ENCODE results near the gene DOLPP1.

Gene DOLPP1

DNA sequence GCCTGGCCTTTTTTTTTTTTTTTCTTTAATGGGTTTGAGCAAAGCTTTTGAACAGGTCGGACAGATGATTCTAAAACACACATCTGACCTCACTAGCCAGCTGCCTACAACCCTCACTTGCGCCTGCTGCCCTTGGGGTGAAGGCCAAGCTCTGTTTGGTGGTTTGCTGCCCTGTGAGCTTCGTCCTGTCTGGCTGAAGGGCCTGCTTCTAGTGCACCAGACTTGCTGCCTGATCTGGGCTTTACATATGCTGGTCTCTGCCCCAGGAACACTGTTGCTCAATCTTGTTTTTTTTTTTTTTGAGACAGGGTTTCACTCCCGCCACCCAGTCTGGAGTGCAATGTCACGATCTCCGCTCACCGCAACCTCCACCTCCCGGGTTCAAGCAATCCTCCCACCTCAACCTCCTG is 16.4 kb upstream of the DOLPP1 start:
- DNase-seq (ENCODE audit: low read depth in 2 of 2) = no peak

- DNase-seq (ENCODE audit: low read depth in 2 of 2) = no peak
Measured at GRCh38 chr9:129068110-129068509, 12.8 kb upstream of the DOLPP1 start.

GRCh38 chr9:129068990-129069861 is 11.7 kb upstream of the DOLPP1 start:
- DNase-seq (ENCODE audit: low read depth in 2 of 2) = peak in 1 of 2 donors; percentile 34

GRCh38 chr9:129069862-129070641 is 10.9 kb upstream of the DOLPP1 start:
- DNase-seq (ENCODE audit: low read depth in 2 of 2) = no peak

GRCh38 chr9:129070696-129071525 is 10.0 kb upstream of the DOLPP1 start:
- DNase-seq (ENCODE audit: low read depth in 2 of 2) = no peak

DNA sequence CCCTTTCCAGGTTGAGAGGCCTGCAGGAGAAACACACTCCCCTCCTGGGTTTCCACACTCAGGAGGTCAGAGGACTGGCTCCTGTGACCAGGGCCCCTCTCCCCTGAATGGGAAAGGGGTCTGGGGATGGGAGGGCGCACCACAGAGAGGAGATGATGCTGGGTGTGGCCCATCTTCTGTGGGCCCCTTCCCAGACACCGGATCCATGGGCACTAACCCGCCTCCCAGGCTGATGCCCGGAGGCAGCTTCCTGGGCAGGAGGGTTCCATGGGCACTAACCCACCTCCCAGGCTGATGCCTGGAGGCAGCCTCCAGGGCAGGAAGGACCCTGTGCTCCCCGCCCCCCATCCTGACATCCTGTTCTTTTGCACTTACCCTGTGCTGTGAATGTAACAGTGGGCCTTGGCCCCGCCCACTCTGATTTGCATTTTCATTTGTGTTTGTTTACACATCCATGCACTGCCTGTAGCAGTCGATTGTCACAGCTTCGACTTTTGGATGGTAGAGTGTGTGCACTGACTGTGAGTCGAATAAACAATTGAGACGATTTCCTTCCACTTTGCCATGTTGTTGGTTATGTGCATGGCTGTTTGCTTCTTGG is 9.3 kb upstream of the DOLPP1 start:
- no peak for DNase-seq (ENCODE audit: low read depth in 2 of 2)

DNA sequence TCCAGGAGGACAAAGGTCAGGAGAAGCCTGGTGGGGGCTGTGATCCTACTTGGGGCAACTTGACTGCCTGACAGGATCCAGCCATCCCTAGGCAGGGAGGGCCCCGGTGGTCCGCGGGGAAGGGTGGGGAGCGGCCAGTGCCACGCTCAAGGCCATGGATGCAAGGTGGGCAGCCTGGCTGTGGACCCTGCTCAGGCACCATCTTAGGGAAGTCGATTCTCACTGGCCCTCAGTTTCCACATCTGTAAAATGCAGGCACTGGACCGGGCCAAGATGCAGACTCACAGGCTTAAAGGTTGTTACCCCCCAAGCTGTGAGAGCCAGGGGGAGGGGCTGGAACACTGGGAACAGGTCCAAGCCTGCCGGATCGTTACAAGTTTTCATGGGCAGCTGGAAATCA is 8.7 kb upstream of the DOLPP1 start:
- DNase-seq (ENCODE audit: low read depth in 2 of 2) = no peak

GRCh38 chr9:129073404-129073803 is 7.5 kb upstream of the DOLPP1 start:
- no peak for DNase-seq (ENCODE audit: low read depth in 2 of 2)

GRCh38 chr9:129074106-129074505 is 6.8 kb upstream of the DOLPP1 start:
- DNase-seq (ENCODE audit: low read depth in 2 of 2) = no peak

GRCh38 chr9:129075996-129076639 is 4.8 kb upstream of the DOLPP1 start:
- no peak for DNase-seq (ENCODE audit: low read depth in 2 of 2)

DNA sequence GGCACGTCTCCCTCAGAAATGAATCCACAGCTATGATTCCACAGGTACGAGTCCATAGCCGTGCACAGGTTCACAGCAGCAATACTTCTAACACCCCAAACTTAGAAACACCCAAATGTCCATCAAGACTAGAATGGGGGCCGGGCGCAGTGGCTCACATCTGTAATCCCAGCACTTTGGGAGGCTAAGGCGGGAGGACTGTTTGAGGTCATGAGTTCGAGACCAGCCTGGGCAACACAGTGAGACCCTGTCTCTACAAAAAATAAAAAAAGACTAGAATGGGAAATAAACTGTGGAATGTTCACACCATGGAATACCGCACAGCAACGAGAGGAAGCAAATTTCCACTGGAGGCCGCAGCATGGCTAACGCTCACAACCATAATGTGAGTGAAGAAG is 4.3 kb upstream of the DOLPP1 start:
- no peak for DNase-seq (ENCODE audit: low read depth in 2 of 2)

DNA sequence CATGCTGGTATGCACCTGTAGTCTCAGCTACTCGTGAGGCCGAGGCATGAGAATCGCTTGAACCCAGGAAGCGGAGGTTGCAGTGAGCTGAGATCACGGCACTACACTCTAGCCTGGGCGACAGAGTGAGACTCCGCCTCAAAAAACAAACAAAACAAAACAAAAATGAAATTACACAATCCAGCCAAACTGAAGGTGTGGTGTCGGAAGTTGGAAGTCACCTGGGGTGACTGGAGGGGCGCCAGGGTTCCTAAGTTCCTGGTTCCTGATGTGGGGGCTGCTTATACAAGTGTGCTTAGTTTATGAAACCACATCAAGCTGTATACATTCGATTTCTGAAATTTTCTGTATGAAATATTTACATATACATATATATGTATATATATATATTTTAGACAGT is 3.7 kb upstream of the DOLPP1 start:
- DNase-seq (ENCODE audit: low read depth in 2 of 2) = no peak

DNA sequence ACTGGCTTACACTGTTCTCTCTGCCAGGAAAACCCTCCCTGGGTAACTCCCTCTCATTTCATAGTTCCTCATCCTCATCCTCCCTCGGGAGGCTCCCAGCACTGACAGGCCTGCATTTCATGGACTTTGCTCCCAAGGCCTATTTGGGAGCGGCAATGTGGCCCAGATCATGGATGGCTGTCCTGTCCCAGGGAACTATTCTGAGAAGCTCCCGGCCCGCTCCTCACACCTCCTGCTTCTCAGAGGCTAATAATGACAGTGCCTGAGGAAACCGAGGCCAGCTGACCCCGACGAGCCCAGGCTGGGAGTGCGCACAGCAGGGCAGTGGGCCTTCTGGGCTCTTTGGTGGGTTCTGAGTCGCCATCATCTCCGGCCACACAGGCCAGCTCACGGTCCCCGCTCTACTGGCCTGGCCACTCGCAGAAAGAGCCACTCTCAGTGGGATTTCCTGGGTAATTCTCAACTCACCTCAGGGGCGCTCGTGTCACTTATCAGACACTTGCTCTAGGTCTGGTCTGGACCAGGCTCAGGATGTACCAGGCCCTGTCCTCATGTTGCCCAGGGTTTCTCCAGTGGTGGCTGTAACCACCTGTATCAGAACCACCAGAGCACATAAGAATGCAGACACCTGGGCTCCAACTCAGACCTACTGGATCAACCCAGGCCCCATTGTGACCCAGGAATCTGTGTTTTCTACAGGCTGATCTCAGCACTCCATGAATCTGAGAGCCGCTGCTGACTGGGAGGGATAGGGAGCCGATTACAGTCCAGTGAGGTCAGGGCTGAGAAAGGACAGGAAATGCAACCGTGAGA is 2.0 kb upstream of the DOLPP1 start:
- no peak for DNase-seq (ENCODE audit: low read depth in 2 of 2)

DNA sequence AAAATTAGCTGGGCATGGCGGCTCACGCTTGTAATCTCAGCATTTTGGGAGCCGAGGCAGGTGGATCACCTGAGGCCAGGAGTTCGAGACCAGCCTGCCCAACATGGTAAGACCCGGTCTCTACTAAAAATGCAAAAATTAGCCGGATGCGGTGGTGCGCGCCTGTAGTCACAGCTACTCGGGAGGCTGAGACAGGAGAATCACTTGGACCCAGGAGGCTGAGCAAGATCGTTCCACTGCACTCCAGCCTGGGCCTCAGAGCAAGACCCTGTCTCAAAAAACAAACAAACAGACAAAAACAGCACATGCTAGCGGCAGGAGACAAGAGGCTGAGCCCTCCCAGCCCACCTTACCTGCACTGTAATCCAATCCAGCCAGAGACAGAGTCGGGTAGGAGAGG is 1.1 kb upstream of the DOLPP1 start:
- DNase-seq (ENCODE audit: low read depth in 2 of 2) = no peak

DNA sequence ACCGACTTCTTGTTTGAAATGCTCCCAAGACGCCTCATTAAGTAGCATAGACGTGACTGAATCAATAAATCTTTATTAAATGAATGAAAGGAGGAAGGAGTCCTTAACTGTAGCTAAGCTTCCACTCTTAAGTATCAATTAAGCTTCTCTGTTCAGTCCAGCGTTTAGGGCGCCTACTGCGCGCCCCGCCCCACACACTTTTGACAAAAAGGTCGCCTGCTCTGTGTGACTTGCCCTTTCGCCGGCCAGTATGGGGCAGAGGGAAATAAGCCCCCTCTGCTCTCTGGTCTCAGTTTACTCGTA is 662 bp upstream of the DOLPP1 start:
- no peak for DNase-seq (ENCODE audit: low read depth in 2 of 2)

GRCh38 chr9:129081388-129081904 is 535 bp downstream of the DOLPP1 start:
- no peak for DNase-seq (ENCODE audit: low read depth in 2 of 2)

DNA sequence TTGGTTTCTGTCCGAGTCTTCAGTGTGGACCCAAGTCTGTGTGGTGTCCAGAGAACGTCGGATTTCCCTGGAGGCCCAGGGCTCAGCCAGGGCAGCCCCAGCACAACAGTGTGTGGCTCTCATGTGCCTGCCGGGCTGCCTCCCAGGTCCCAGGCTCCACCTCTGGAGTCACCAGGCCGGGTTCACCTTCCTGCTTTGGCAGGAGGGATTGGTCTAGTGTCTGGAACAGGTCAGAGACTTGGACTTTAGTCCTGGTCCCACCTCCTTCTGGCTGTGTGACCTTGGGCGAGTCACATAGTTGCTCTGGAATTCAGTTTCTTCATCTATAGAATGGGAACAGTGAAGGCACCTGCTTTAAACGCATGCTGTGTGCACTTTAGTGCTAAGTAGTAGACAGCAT is 3.2 kb downstream of the DOLPP1 start:
- DNase-seq (ENCODE audit: low read depth in 2 of 2) = no peak

- DNase-seq (ENCODE audit: low read depth in 2 of 2) = no peak
Measured at GRCh38 chr9:129089246-129089645, 8.3 kb downstream of the DOLPP1 start.

DNA sequence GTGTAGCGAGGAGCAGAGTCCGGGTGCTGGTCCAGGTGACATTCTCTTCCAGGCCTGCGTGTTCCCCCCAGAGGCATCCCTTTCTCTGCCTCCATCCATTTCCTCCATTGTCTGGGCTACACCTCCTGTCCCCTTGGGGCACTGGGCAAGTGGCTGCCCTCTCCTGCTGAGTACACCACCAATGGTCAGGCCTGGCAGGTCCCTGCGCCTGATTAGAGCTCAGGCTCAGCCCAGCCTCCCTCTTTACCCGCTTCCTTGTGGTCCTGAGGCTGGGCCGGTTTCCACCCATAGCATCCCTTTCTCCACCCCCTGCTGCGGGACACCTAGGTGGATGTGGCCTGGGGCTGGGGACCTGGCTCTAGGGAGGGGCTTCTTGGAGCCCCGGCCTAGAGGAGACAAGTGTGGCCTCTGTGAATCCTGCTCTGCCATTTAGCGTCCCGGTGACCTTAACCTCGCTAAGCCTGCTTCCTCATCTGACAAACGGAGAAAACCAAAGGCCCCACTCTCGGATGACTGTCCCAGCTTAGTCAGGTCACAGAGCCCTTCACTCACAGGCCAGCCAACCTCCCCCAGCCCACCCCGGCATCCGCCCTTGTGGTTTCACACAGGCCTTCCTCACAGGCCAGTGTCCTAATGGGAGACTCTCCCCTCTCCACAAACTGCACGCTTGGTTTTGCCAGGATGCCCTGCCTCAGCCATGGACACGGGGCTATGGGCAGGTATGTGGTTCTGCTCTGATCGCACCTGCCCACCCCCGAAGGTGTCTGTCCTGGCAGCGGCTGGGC is 12.9 kb downstream of the DOLPP1 start:
- no peak for DNase-seq (ENCODE audit: low read depth in 2 of 2)

Measured in stimulated activated CD4-positive, alpha-beta T cell treated with anti-CD3 and anti-CD28 coated beads, Interleukin-1b, Interleukin-23, amount 100 ng/mL, for 1 hour (primary cell).